A375 (cell line): ENCODE results near the gene ZNF549. TPM values are rescaled to one million over a fixed set of nuclear protein-coding genes. Genes with fewer than 3 reads are reported as not detected.

ENCODE experiments used
- total RNA-seq: library from RNA; depleted of rRNA; stranded (reverse); fragments of >200 nt; shearing (Covaris generic); gene quantifications from 2 replicates; pipeline ENCODE4 v1.2.3, GENCODE V29; 2014; rRNA removed

Gene ZNF549
- total RNA-seq: 2.3 and 4.2 TPM in 2 replicates

DNA sequence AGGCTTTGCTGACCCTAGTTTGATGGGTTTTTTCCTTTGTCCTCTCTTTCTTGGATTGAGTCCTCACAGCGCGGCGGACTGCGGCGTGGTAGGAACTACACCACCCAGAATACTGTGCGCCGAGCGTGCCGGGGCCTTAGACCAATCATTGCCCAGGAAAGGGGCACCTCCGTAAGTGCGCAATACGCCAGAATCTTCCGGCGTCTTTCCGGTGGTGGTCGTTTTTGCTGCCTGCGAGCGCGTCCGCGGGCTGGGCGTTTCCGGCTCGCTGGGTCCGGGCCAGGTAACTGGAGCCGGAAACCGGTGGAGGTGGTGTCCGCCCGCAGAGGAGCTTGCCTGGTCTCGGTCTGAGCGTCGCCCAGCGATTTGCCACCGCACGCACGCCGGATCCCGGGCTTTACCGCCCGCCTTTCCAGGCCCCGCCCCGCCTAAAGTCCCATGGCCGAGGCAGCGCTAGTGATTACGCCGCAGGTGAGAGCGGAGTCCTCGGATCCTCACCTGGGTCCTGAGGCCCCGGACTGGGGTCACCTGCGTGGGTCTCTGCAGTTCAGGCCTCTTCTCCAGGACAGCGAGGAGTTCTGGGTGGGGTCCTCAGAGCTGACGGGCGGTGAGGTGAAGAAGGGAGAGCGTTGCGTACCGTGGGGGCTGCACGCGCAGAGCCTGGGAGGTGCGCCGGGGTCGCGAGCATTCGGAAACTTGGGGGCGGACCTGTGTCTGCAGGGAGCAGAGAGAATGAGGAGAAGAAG lies at the start of gene ZNF549:
Gene ZNF549, plus strand, starts transcription at position 221 of the 746 bp plus-strand sequence. Its CDS starts 218 bp downstream, at position 439.

DNA sequence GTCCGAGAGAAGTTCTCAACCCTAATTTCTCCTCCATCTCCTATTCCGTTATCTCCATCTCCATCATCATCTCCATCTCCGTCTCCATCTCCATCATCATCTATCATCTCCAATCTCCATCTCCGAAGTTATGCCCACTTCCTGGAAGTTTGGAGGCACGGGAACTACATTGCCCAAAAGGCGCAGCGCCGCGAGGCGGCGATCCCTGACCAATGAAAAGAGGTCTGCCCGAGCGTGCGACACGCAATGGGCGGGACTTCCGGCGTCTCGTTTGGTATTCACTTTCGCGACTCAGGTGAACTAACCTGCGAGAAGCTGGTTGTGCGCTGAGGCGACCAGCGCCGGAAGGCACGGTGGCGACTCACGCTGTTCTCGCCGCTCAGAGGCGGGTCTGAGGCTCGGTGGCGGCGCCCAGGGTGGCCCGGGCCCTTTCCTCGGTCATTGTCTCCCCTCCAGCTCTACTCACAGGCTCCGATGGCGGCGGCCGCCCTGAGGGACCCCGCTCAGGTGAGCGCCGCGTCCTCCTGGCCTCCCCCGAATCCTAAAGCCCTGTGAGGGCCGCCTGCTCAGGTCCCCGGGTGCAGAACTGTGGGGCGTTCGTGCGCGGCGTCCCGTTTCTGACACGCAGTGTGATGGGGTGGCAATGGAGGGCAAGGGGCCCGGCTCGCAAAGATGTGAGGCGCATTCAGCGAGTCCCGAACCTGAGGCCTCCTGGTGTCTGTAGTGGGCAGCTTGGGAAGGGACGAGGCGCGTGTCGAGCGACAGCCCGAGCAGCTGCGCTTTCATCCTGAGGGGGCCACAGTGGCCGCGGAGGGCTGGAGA lies 39.5 kb upstream of the ZNF549 start, which contains the start of gene ZNF419:
Gene ZNF419, plus strand, starts transcription at position 274 of the 822 bp plus-strand sequence. Its CDS starts 201 bp downstream, at position 475.

DNA sequence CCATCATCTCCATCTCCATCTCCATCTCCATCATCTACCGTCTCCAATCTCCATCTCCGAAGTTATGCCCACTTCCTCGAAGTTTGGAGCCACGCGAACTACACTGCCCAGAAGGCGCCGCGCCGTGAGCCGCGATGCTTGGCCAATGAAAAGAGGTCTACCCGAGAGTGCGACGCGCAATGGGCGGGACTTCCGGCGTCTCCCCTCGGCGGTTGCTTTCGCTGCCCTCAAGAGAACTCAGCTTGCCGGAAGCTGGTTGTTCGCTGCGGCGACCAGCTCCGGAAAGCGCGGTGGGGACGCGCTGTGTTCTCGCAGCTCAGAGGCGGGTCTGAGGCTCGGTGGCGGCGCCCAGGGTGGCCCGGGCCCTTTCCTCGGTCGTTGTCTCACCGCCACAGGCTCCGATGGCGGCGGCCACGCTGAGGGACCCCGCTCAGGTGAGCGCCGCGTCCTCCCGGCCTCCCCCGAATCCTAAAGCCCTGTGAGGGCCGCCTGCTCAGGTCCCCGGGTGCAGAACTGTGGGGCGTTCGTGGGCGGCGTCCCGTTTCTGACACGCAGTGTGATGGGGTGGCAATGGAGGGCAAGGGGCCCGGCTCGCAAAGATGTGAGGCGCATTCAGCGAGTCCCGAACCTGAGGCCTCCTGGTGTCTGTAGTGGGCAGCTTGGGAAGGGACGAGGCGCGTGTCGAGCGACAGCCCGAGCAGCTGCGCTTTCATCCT lies 27.3 kb upstream of the ZNF549 start, which contains the start of gene ZNF773:
Gene ZNF773, plus strand, starts transcription at position 259 of the 716 bp plus-strand sequence. Its CDS starts 143 bp downstream, at position 402.

DNA sequence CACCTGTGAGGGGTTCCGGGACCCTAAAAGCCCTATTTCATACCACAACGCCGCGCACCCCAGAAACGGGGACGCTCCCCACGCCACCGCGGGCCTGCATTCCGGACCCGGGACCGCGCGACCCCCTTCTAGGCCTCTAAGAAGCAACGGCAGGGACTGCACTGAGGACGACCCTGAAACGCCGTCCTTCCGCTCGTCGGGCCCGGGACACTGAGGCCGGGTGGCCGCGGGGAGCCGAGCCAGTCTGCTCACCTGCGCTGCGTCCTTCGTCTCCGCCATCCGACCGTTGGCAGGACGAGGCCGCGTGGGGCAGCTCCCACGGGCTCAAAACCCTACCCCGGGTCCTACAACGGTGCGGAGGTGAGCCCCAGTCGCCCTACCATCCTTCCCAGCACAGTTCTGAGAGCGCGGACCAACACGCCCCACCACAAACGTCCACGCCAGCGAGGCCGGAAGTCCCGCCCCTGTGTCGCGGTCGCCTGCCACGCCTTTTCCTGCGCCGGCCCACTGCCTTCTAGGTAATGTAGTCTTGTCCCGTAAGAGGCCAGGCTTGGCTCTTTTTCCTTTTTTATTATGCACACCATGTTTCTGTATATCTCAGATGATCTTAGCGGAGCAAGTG lies 32.4 kb downstream of the ZNF549 start, which contains the start of gene ZNF550:
Gene ZNF550, minus strand, starts transcription at position 460 of the 622 bp plus-strand sequence. Its CDS starts 181 bp downstream, at position 279.

DNA sequence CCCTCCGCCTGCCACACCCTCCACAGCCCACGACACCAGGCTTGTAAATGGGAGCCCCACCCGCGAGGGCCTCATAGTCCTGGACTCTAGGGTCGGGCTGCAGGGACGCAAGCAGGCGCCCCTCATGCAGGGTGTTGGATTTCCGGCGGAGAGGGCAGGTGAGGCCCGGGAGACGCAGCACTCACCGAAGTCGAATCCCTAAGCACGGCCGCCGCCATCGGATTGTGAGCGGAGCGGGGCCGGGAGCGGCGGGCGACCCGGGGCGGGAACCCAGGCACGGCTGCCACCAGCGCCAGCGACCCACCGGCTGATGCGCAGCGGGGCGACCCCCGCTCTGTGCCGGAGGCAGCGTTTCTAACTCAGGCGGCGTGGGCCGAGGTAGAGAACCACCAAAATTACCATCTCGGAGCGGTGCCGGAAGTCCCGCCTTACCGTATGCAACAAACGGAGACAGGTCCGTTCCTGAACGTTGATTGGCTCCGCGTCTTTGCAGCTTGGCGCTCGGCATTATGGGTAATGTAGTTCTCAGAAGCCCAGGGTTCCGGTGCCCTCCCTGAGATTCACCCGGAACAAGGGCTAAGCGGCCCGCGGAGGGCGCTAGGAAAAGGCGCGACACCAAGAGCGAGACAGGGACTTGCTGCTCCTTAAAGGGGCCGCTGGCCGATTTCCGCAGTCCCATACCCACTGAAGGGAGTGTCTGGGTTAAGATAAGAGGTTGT lies 51.5 kb downstream of the ZNF549 start, which contains the start of gene ZNF416:
Gene ZNF416, minus strand, starts transcription at position 425 of the 719 bp plus-strand sequence. Its CDS starts 207 bp downstream, at position 218.

DNA sequence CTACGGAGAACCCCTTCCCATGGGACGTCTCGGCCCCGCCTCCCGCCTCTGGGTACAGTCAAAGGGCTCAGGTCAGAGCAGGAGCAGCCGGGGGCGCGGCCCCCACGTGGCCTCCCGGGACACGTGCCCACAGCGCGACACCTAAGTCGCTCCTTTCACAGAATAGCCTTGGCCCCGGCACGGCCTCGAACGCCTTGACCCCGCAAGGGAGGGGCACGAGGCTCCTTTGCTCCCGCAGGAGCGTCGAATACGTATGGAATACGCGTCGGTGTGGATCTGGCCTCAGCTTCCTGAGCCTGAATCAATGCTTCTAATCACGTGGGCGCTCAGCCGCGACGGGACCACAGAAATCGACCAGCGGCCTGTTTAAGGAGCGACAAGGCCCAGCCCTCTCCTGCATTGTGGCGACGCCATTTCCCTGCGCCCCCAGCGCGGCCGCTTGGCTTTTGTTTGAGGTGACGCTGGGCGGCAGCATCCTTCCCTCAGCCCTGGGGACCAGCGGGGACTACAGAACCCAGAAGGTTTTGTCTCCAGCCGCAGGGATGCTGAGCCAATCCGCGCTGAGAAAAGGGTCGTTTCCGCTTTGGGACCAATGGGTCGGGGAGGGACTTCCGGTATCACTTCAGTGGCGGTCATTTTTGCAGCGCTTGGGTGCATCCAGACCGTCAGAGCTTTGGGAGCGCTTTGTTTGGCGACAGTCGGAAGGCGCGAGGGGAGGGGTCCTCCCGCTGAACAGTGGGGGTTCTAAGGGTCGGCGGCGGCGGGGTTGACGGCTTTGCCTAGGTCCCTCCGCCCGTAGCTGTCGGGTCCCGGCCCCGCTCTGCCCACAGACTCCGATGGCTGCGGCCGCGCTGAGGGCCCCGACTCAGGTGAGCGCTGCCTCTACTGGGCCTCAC lies 56.6 kb downstream of the ZNF549 start, which contains the start of gene ZIK1:
Gene ZIK1, plus strand, starts transcription at position 625 of the 896 bp plus-strand sequence. Its CDS starts 212 bp downstream, at position 837.

DNA sequence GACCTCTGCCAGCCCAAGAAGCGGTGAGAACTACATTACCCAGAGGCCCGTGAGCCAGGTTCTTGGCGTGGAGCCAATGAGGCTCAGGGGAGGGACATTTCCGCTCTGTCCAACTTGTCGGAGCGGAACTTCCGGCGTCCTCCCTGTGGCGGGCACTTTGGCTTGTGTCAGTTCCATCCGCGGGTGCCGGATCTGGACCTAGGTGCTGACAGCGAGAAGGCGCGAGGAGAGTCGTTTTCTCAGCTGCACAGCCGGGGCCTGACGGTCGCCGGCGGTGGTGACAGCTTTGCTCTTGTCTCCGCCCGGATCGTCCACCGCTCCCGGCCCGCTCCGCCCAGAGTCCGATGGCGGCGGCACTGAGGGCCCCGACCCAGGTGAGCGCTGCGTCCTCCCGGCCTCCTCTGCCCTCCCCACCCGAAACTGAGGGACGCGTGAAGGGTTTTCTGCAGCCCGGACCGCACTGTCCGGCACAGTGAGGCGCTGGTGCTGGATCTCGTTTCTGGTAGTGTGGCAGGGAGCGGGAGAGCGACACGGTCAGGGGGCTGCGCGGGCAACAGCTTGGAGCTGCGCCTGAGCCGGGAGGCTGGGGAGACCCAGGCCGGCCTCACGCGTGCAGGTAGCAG lies 72.7 kb downstream of the ZNF549 start, which contains the start of gene ZNF530:
Gene ZNF530, plus strand, starts transcription at position 125 of the 623 bp plus-strand sequence. CDS start 4,461 bp downstream, outside the sequence.

Other genes starting within 250 kb of the ZNF549 start
- 61.4 and 62.2 TPM in 2 replicates for gene ZNF460, start 246.9 kb upstream of the ZNF549 start, total RNA-seq
- 5.6 and 7.0 TPM in 2 replicates for gene ZNF543, start 206.9 kb upstream of the ZNF549 start, total RNA-seq
- gene ZNF304, start 176.1 kb upstream of the ZNF549 start, total RNA-seq: 4.3 and 4.7 TPM in 2 replicates
- 12.4 and 13.2 TPM in 2 replicates for gene TRAPPC2B, start 163.8 kb upstream of the ZNF549 start, total RNA-seq
- 0.66 and 1.4 TPM in 2 replicates for gene ZNF547, start 163.8 kb upstream of the ZNF549 start, total RNA-seq
- 24.1 and 29.3 TPM in 2 replicates for gene ZNF548, start 137.5 kb upstream of the ZNF549 start, total RNA-seq
- gene ZNF17, start 116.2 kb upstream of the ZNF549 start, total RNA-seq: 8.4 and 9.6 TPM in 2 replicates
- 16.1 and 24.3 TPM in 2 replicates for gene ZNF749, start 92.0 kb upstream of the ZNF549 start, total RNA-seq
- gene VN1R1, start 70.2 kb upstream of the ZNF549 start, total RNA-seq: 0.15 and 0.50 TPM in 2 replicates
- 12.3 and 15.8 TPM in 2 replicates for gene ZNF772, start 49.8 kb upstream of the ZNF549 start, total RNA-seq
- 7.7 and 17.7 TPM in 2 replicates for gene ZNF419, start 39.6 kb upstream of the ZNF549 start, total RNA-seq
- gene ZNF773, start 27.4 kb upstream of the ZNF549 start, total RNA-seq: 9.1 and 23.1 TPM in 2 replicates
- gene ZNF550, start 32.5 kb downstream of the ZNF549 start, total RNA-seq: 11.8 and 12.6 TPM in 2 replicates
- 3.8 and 5.2 TPM in 2 replicates for gene ZNF416, start 51.6 kb downstream of the ZNF549 start, total RNA-seq
- 11.8 and 17.0 TPM in 2 replicates for gene ZIK1, start 56.8 kb downstream of the ZNF549 start, total RNA-seq
- 9.0 and 9.4 TPM in 2 replicates for gene ZNF530, start 72.5 kb downstream of the ZNF549 start, total RNA-seq
- gene ZNF134, start 86.9 kb downstream of the ZNF549 start, total RNA-seq: 28.7 and 33.7 TPM in 2 replicates
- 5.9 and 6.7 TPM in 2 replicates for gene ZNF211, start 105.8 kb downstream of the ZNF549 start, total RNA-seq
- not detected in 2 replicates for gene ZSCAN4, start 141.6 kb downstream of the ZNF549 start, total RNA-seq
- gene ZNF551, start 154.6 kb downstream of the ZNF549 start, total RNA-seq: 30.1 and 35.6 TPM in 2 replicates
- gene ZNF154, start 181.8 kb downstream of the ZNF549 start, total RNA-seq: 0.03 TPM in 1 of 2 replicates, not detected in the other
- 3.4 and 4.5 TPM in 2 replicates for gene ZNF671, start 200.3 kb downstream of the ZNF549 start, total RNA-seq
- 7.2 and 13.3 TPM in 2 replicates for gene ZNF776, start 219.5 kb downstream of the ZNF549 start, total RNA-seq
- gene ZNF586, start 242.3 kb downstream of the ZNF549 start, total RNA-seq: 16.2 TPM in 2 replicates